Measurements from ENCODE around the gene SPRY4.
"Not testable (repeated sequence)": the region's sequence is repeated elsewhere in the genome, so short reads cannot be mapped to it uniquely, and the experiment has no call there.

SPRY4 gene

DNA sequence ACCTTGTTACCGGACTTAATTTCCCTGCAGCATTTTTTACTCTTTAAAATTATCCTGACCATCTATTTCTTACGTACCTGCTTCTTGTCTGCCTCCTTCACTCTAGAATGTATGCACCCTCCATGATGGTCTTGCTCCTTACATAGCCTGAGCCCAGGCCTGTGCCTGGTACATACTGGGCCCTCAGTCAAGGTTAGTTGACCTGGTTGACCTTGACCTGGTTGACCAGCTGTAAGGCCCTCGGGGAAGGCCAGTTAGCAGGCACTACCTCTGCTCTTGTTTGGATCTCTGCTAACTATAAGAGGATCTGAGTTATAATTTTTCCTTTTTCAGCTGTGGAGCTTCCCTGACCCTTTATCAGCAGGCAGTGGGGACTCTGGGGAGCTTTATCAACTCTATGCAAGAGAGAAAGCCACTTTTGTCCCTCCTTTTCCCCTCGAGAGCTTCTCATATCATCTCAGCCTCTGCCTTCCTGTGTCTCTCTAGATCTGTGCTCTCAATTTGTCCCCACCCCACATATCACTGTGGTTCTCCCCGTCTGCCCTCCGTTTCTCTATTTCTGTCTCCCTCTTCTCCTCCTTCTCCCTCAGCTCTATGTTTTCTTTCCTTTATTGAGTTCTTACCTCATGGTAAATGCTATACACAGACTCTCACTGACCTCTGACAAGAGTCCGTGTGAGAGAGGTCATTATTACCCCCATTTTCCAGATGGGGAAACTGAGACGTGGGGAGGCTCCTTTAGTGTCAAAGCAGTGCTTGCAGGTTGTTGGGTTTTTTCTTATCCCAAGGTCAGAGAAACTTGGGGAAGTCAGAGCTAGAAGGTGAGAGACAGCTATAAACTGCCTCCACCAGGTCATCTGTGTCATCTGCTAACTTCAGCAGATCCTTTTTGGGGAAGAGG lies 28.6 kb downstream of the SPRY4 start:
- no peak for FAIRE-seq

GRCh38 chr5:142295084-142295758 lies 29.6 kb downstream of the SPRY4 start:
- FAIRE-seq (no peak), DNase-seq (ENCODE audit: low spot score) (no peak)

More for the DNA sequence above, 28.6 kb downstream of the SPRY4 start:
- no peak for DNase-seq (ENCODE audit: low spot score)

DNA sequence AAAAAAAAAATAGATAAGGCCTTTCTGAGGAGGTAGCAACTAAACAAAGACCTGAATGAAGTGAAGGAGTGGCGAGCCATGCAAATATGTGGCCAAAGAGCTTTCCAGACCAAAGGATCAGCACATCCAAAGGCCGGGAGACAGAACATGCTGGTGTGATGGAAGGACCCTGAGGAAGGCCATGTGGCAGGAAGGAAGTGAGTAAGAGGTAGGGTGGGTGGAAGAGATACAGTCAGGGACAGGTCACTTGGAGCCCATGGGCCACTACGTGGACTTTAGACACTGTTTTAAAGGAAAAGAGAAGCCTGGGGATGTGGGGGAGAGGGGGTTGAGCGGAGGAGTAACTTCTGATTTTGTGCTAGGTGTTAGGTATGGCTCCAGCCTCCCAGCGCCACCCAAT lies 31.3 kb downstream of the SPRY4 start:
- no peak for FAIRE-seq
- DNase-seq (ENCODE audit: low spot score) = no peak

DNA sequence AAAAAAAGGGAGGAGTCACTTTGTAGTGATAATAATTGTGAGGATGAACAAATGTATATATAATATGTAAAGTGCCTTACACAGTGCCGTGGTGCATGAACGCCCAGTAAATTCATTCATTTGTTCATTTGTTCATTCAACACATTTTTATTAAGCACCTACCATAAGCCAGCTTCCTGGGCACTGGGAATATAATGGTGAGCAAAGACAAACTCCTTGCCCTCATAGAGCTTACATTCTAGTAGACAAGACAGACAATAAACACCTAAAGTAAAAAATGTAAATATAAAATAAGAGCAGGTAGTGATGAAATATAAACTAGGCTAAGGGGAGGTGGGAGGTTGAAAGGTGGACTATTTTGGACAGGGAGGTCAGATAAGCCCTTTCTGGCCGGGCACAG lies 32.0 kb downstream of the SPRY4 start:
- DNase-seq (ENCODE audit: low spot score) (no peak), FAIRE-seq (no peak)

- FAIRE-seq = no peak
- DNase-seq (ENCODE audit: low spot score) = no peak
Measured at GRCh38 chr5:142292249-142292648, 32.6 kb downstream of the SPRY4 start.

DNA sequence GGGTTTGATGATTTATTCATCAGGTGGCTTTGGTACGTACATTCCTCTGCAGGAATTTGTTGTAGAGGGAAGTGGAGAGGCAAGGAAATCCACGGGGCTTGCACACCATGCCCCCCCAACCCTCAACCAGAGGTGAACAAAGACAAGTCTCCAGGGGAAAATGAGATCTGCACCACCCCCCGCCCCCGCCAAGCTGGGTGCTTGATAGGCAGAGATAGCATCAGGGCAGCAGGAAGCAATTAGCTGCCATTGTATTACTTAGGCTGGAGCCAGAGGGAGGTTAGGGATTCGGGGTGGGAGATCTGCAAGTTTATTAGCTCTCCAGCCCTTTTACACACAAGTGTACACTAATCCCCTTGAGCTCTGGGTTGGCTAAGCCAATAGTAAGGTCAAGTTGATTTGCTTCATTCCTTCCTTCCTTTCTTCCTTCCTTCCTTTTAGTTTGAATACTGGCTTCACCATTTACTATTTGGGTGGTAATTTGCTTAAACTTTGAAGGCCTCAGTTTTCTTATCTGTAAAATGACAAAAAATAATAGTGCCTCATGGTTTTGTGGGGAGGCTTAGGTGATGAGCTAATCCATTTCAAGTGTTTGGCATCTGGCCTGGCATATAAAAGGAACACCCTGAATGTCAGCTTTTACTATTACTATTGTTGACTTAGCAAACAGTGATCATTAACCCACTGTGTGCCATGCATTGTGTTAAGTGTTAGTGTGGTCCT lies 34.1 kb downstream of the SPRY4 start:
- FAIRE-seq (no peak), DNase-seq (ENCODE audit: low spot score) (peak; percentile 48)

DNA sequence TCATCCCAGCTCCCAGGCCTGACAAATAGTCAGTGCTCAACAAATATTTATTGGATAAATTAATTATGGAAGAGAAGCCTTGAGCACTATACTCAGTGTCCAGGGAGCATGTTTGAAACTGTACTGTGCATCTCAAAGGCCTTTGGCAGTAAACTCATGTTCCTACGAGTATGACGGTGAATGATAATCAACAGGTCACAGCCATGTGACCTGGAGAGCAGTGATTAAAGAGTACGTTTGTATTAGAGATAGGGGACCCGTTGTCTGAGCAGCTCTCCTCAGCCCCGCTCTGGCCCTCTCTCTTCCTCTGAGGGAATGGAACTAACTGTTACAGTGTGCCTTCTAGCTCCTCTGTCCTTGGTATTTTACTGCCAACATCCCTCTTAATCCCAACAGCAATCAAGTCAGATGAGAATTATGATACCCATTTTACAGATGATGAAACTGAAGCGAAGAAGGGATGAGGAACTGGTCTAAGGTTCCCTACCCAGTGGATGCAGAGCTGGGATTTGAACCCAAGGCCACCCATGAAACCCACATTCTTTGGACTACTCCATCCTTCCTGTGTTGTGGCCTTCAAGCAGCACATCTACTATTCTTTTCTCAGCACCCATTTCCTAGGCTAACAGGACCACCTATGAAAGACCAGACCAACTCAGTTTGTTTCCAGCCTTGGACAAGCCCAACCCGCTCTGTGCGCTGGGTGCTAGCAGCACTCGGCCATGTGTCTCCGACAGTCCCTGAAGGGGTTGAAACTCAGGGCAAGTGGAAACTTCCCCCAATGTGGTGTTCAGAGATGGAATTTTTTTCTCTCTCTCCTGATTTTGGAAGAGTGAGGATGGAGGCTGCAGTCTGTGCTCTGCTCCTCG lies 34.9 kb downstream of the SPRY4 start:
- DNase-seq (ENCODE audit: low spot score) (no peak), FAIRE-seq (no peak)

DNA sequence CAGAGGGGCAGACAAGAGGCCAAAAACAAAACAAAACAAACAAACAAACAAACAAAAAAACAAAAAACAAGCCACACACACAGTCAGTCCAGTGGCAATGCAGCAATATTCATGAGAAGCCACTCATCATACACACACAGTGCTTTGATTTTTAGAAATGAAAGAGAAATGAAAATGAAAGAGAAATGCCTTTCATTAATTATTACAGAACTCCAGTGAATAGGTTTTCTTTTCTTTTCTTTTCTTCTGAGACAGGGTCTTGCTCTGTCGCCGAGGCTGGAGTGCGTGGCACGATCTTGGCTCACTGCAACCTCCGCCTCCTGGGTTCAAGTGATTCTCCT lies 36.9 kb downstream of the SPRY4 start:
- DNase-seq (ENCODE audit: low spot score) = no peak
- FAIRE-seq = no peak

DNA sequence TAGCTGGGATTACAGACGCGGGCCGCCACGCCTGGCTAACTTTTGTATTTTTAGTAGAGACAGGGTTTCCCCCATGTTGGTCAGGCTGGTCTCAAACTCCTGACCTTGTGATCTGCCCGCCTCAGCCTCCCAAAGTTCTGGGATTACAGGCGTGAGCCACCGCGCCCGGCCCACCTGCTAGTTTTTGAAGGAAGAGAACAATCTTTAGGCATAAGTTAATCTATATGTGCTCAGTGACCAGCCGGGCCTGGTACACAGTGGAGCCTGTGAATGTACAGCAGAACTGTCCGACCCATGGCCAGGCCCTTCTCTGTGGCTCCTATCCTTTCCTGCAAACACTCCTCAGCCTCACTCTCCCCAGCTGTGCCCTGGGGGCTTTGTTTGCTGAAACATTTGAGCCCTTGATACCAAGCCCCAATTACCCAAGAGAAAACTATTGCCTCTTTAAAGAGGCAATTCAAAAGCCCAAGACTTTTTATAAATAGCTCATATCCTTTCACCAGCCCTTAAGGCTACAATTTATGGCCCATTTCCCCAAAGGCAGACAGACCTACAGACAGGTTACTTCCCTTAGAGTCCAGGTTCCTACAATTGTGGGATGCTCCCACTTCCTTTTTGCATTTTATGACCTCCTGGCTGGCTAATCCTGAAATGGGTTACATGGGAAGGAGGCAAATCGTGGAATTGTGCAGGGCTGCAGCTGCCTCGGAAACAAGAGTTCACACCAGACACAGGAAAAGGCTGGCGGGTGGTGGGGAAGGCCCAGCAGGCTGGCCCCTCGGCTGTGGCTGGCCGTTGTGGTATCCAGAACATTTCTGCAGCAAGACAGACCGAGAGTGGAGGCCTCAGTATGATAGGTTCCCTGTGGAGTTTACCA lies 37.5 kb downstream of the SPRY4 start:
- DNase-seq (ENCODE audit: low spot score) (no peak), FAIRE-seq (no peak)

DNA sequence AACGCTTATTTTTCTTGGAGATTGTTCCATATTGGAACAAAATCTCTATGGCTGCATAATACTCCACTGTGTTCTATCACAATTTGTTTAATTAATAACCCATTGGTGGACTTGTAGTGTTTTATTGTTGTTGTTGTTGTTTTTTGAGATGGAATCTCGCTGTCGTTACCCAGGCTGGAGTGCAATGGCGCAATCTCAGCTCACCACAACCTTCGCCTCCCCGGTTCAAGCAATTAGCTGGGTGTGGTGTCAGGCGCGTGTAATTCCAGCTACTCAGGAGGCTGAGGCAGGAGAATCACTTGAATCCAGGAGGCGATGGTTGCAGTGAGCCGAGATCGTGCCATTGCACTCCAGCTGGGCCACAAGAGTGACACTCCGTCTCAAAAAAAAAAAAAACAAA lies 38.7 kb downstream of the SPRY4 start:
- no peak for FAIRE-seq
- no peak for DNase-seq (ENCODE audit: low spot score)

GRCh38 chr5:142283304-142283703 lies 41.5 kb downstream of the SPRY4 start:
- no peak for DNase-seq (ENCODE audit: low spot score)
- FAIRE-seq = no peak

DNA sequence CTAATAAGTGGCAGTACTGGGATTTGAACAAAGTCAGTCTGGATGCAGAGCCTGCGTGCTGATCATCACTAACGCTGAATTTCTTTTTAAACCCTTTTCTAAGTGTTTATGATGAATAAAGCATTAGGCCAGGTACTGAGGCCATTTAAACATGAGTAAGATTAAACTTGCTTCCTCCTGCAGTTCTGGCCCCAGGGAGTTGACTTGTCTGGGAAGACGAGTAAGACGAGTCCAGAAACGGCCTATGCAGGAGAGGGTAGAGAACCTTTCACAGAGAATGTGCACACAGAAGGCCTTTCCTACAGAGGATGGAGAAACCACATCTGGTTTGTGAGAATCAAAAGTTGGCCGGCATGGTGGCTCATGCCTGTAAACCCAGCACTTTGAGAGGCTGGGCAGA lies 42.9 kb downstream of the SPRY4 start:
- no peak for FAIRE-seq
- no peak for DNase-seq (ENCODE audit: low spot score)

DNA sequence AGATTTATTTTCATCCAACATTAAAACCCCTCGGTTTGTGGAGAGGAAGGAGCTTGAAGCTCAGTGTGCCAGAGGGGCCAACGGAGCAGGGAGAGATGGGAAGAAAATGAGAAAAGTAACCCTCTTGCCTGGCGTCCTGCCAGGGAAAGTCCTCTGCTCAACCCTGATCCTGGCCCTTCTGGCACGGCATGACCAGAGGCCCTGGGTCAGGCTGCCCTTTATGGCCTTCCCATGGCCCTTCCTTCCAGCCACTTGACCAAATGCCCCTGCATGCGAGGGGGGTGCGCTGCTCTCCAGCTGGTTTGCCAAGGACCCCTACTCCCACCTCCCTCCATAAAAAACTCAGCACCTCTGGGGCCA lies 43.8 kb downstream of the SPRY4 start:
- FAIRE-seq = no peak

GRCh38 chr5:142280066-142281007 lies 44.5 kb downstream of the SPRY4 start:
- no peak for DNase-seq (ENCODE audit: low spot score)
- FAIRE-seq = no peak

More for the DNA sequence above, 43.8 kb downstream of the SPRY4 start:
- no peak for DNase-seq (ENCODE audit: low spot score)

DNA sequence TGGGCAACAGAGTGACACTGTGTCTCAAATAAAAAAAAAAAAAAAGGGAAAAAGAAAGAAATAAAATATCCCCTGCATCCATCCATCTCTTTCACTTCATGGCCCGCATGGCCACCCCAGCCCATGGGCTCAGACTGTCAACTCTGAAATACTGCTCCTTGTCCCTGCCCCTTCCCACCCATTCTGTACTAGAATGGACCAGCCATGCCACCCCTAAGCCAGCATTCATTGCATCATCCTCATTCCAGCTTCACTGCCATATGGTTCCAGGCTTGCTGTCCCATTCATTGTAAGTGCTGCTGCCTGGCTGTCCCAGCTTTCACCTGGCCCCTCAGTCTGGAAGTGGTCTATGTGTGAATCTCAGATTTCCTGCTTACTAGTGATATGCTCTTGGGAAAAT lies 46.2 kb downstream of the SPRY4 start:
- DNase-seq (ENCODE audit: low spot score) (no peak), FAIRE-seq (no peak)

GRCh38 chr5:142277796-142278195 lies 47.0 kb downstream of the SPRY4 start:
- no peak for FAIRE-seq
- DNase-seq (ENCODE audit: low spot score) = no peak

DNA sequence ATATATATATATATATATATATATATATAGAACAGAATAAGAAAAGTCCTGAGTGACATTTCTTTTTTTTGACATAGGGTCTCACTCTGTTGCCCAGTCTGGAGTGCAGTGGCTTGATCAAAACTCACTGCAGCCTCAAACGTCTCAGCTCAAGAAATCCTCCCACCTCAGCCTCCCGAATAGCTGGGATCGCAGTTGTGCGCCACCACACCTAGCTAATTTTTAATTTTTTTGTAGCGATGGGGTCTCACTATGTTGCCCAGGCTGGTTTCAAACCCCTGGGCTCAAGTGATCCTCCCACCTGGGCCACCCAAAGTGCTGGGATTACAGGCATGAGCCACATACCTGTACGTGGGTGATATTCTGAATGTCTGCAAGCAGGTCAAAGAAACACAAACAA lies 48.3 kb downstream of the SPRY4 start:
- FAIRE-seq = no peak
- DNase-seq (ENCODE audit: low spot score) = no peak

DNA sequence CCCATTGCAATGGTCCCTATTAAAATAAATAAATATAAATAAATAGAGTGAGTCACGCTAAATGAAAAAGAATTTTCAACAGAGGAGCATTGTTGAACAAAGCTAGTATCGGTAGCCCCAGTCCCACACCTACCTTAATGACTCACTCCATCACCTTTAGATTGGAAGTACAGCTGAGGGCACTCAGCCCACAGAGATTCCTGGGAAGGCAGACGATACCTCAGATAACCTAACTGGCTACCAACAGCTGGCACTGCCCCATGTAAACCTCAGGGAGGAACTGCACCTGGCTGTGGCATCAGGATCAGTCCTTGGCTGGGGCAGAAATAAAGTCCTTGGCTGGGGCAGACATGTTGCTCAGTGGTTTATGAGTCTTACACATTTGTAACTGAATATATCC lies 49.3 kb downstream of the SPRY4 start:
- no peak for FAIRE-seq
- peak; percentile 73 for DNase-seq (ENCODE audit: low spot score)

DNA sequence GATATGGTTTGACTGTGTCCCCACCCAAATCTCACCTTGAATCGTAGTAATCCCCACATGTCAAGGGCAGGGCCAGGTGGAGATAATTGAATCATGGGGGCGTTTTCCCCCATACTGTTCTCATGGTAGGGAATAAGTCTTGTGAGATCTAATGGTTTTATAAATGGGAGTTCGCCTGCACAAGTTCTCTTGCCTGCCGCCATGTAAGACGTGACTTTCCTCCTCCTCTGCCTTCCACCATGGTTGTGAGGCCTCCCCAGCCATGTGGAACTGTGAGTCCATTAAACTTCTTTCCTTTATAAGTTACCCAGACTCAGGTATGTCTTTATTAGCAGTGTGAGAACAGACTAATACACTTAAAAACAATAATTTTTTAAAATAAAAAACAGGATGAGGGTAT lies 52.2 kb downstream of the SPRY4 start:
- not testable (repeated sequence) for FAIRE-seq; DNase-seq (ENCODE audit: low spot score)
